K562 (cell line): Measurements from ENCODE around the gene GLG1. TPM values are rescaled to one million over a fixed set of nuclear protein-coding genes. Genes with fewer than 3 reads are reported as not detected.
"Not testable (repeated sequence)": the region's sequence is repeated elsewhere in the genome, so short reads cannot be mapped to it uniquely, and the experiment has no call there.

Experiments
- ATAC-seq: fragments of 200-7000 bp; cut with Tn5 transposase; 3 replicates; pipeline ENCODE4 v1.9.1; 2020; ENCODE audit warnings: moderate library complexity
- BruUV-seq: library from RNA; stranded (reverse); fragments of 400-500 nt; replicated peaks from 2 replicates; lab custom pipeline; 2021; lab: Mats Ljungman, UMichigan
- CTCF ChIA-PET: fragments of 300-600 bp; formaldehyde crosslinking; extraction: SDS; loops from one replicate; lab custom pipeline; 2021; ENCODE audit warnings: low intra/inter-chr PET ratio; lab: Yijun Ruan, JAX
- POLR2A ChIA-PET: fragments of 300-600, 350-650 bp; sonication (Branson Sonifier 250); formaldehyde crosslinking; extraction: SDS; loops from one replicate; lab custom pipeline; 2021; ENCODE audit warnings: antibody characterized with exemption, inconsistent platforms; lab: Yijun Ruan, JAX
- DNase-seq, 4 experiments: peaks; one replicate each; pipeline versions ENCODE4 v3.0.0 to v3.0.0-alpha.2; 2011 to 2018; ENCODE audit warnings: low spot score in 3 of 4, mixed read lengths in 3 of 4; ENCODE audit errors: extremely low read depth in 1 of 4
- FAIRE-seq: peaks from 2 replicates; lab custom pipeline; 2011; peaks lifted over from hg19 to GRCh38; lab: Jason Lieb, UNC
- H2AFZ ChIP-seq: 2 replicates; pipeline ENCODE4 v1.6.0; 2011; ENCODE audit warnings: low read depth, low read length, control low read depth, inconsistent platforms
- H3K27ac ChIP-seq: fragments of 200-600 bp; 3 replicates; pipeline ENCODE4 v1.8.0; 2011; ENCODE audit warnings: low read depth, mild to moderate bottlenecking, control low read depth, inconsistent platforms, low read length, moderate library complexity, mixed read lengths; ENCODE audit errors: extremely low read depth
- H3K27me3 ChIP-seq, 2 experiments: fragments of 300-600 bp in 1 of 2; 2 replicates in 1 of 2; 3 replicates in 1 of 2; pipeline versions ENCODE4 v1.6.0 to v1.8.0; 2011; ENCODE audit warnings: inconsistent platforms in 2 of 2, low read length in 2 of 2, mild to moderate bottlenecking in 1 of 2, mixed read lengths in 1 of 2, moderate library complexity in 1 of 2; ENCODE audit not compliant: control insufficient read depth in 2 of 2, insufficient read depth in 2 of 2
- H3K36me3 ChIP-seq: fragments of 300-600 bp; 3 replicates; pipeline ENCODE4 v1.8.0; 2011; ENCODE audit warnings: mild to moderate bottlenecking, low read length, inconsistent platforms; ENCODE audit not compliant: control insufficient read depth, insufficient read depth
- H3K4me1 ChIP-seq, 2 experiments: fragments of 200-600 bp in 1 of 2; replicated peaks in 1 of 2; 2 replicates in 1 of 2; 3 replicates in 1 of 2; pipeline versions ENCODE4 v1.5.1 to v1.8.0; 2011; ENCODE audit warnings: inconsistent platforms in 2 of 2, low read length in 2 of 2, mild to moderate bottlenecking in 1 of 2, mixed read lengths in 1 of 2, moderate library complexity in 1 of 2; ENCODE audit not compliant: control insufficient read depth in 2 of 2, insufficient read depth in 2 of 2
- H3K4me2 ChIP-seq: 2 replicates; pipeline ENCODE4 v1.6.1; 2011; ENCODE audit warnings: low read length, control low read depth, inconsistent platforms, mixed read lengths; ENCODE audit not compliant: insufficient read depth
- H3K4me3 ChIP-seq: fragments of 200-600 bp; sonication (generic), shearing (Covaris generic); 2 replicates; pipeline ENCODE4 v1.5.1; 2016; ENCODE audit warnings: control low read depth, inconsistent platforms
- H3K79me2 ChIP-seq: fragments of 200-600 bp; 3 replicates; pipeline ENCODE4 v1.8.0; 2011; ENCODE audit warnings: low read length, inconsistent platforms; ENCODE audit not compliant: control insufficient read depth, insufficient read depth
- H3K9ac ChIP-seq, 2 experiments: 2 replicates each; pipeline versions ENCODE4 v1.6.0 to v1.6.1; 2011; ENCODE audit warnings: low read depth in 2 of 2, low read length in 2 of 2, control low read depth in 1 of 2, inconsistent platforms in 1 of 2, mild to moderate bottlenecking in 1 of 2, mixed read lengths in 1 of 2; ENCODE audit not compliant: insufficient read depth in 1 of 2
- H3K9me1 ChIP-seq: one replicate; pipeline ENCODE4 v1.6.0; 2011; ENCODE audit warnings: inconsistent platforms, mild to moderate bottlenecking, low read length, moderate library complexity; ENCODE audit not compliant: control insufficient read depth, insufficient read depth
- H3K9me3 ChIP-seq: replicated peaks from 2 replicates; pipeline ENCODE4 v1.5.1; 2011; ENCODE audit warnings: low read depth, low read length, inconsistent platforms; ENCODE audit not compliant: control insufficient read depth, insufficient read depth
- H4K20me1 ChIP-seq: replicated peaks from 2 replicates; pipeline ENCODE4 v1.6.1; 2011; ENCODE audit warnings: low read length, inconsistent platforms, mixed read lengths; ENCODE audit not compliant: control insufficient read depth, insufficient read depth
- ATF7 ChIP-seq: fragments of 450-650 bp; IDR thresholded peaks from 2 replicates; pipeline ENCODE4 v1.7.1; 2014; ENCODE audit warnings: mild to moderate bottlenecking, moderate library complexity
- COPS2 ChIP-seq: fragments of 450-650 bp; conservative IDR thresholded peaks from 2 replicates; pipeline ENCODE4 v1.6.1; 2016; ENCODE audit warnings: mild to moderate bottlenecking, moderate library complexity
- GATA2 ChIP-seq: sonication (generic); formaldehyde crosslinking; IDR thresholded peaks from 2 replicates; pipeline ENCODE4 v1.4.0; 2020; ENCODE audit warnings: mild to moderate bottlenecking, missing genetic modification reagents
- GATAD2A ChIP-seq: fragments of 450-650 bp; IDR thresholded peaks from 2 replicates; pipeline ENCODE4 v1.6.1; 2017
- HMG20B ChIP-seq: fragments of 250-450 bp; sonication (Bioruptor Pico); IDR thresholded peaks from 2 replicates; pipeline ENCODE4 v1.5.0; 2021; ENCODE audit warnings: mild to moderate bottlenecking
- ILK ChIP-seq: fragments of 450-650 bp; IDR thresholded peaks from 2 replicates; pipeline ENCODE4 v1.6.1; 2016; ENCODE audit warnings: missing genetic modification characterization, low read depth, mild to moderate bottlenecking, missing compliant biosample characterization, moderate library complexity, borderline replicate concordance
- LEF1 ChIP-seq: fragments of 450-650 bp; IDR thresholded peaks from 2 replicates; pipeline ENCODE4 v1.6.1; 2016; ENCODE audit warnings: mild to moderate bottlenecking
- MYNN ChIP-seq, 2 experiments: sonication (generic); formaldehyde crosslinking in 1 of 2; IDR thresholded peaks; 2 replicates each; pipeline versions ENCODE4 v1.5.0 to v1.6.1; 2016 to 2020; ENCODE audit warnings: antibody characterized with exemption in 1 of 2, missing genetic modification reagents in 1 of 2
- NR2F6 ChIP-seq: fragments of 450-650 bp; formaldehyde crosslinking; IDR thresholded peaks from 2 replicates; pipeline ENCODE4 v1.4.0; 2020; ENCODE audit warnings: mild to moderate bottlenecking
- PURB ChIP-seq: sonication (generic); formaldehyde crosslinking; IDR thresholded peaks from 2 replicates; pipeline ENCODE4 v1.9.0; 2021; ENCODE audit warnings: low read depth, mild to moderate bottlenecking, missing genetic modification reagents
- RBM15 ChIP-seq: fragments of 200-400 bp; formaldehyde crosslinking; IDR thresholded peaks from 2 replicates; pipeline ENCODE4 v1.6.1; 2018; ENCODE audit warnings: mild to moderate bottlenecking, low read length, moderate library complexity; ENCODE audit not compliant: insufficient read depth
- ZNF274 ChIP-seq: IDR thresholded peaks from 2 replicates; pipeline ENCODE4 v1.6.1; 2011; ENCODE audit warnings: low read depth, mild to moderate bottlenecking, low read length, moderate library complexity, borderline replicate concordance
- WGBS: fragments of 100-300 bp; shearing (Covaris generic); methylation state at CpG from one replicate; pipeline ENCODE4 v1.1.6; 2016; ENCODE audit warnings: low coverage, mixed read lengths; ENCODE audit not compliant: insufficient coverage; ENCODE audit errors: missing lambda C conversion rate; 5-methylcytosine and 5-hydroxymethylcytosine counted together
- in situ Hi-C: fragments of 300-500 bp; cut with MboI; formaldehyde crosslinking; loops from 4 replicates; pipeline ENCODE4 v1.15.0; 2018; ENCODE audit warnings: inconsistent platforms, mixed read lengths
- intact Hi-C: fragments of 100-400 bp; cut with micrococcal nuclease; formaldehyde crosslinking; loops from 2 replicates; pipeline ENCODE4 v1.14.2; 2022
- polyA plus RNA-seq, 8 experiments: library from polyadenylated mRNA; depleted of rRNA in 4 of 8; stranded (reverse) in 5 of 8; unstranded in 3 of 8; fragments of >200 nt; fragmentation: Nextera tagmentation in 2 of 8; fragmentation: Illumina TruSeq in 1 of 8; extraction: Ambion mirVana in 2 of 8; extraction: Trizol in 1 of 8; gene quantifications; 2 replicates each; pipeline versions ENCODE4 v1.2.1 to v1.2.3, GENCODE V29; 2011 to 2014; ENCODE audit warnings: inconsistent platforms in 1 of 8, missing spikeins in 1 of 8
- total RNA-seq, 7 experiments: library from RNA; depleted of rRNA in 6 of 7; stranded (reverse); fragments of >200 nt in 6 of 7; fragmentation: Illumina TruSeq in 2 of 7; extraction: Trizol in 2 of 7; gene quantifications; 2 replicates each; pipeline versions ENCODE4 v1.2.1 to v1.2.3, GENCODE V29; 2011 to 2021; ENCODE audit warnings: low replicate concordance in 1 of 7
- TF ChIP-seq, protein P1 (sequence below), 2 experiments: fragments of 450-650 bp in 1 of 2; sonication (generic) in 1 of 2; formaldehyde crosslinking in 1 of 2; IDR thresholded peaks in 1 of 2; conservative IDR thresholded peaks in 1 of 2; 2 replicates each; pipeline versions ENCODE4 v1.6.1 to v1.8.1; 2016 to 2023; ENCODE audit warnings: mild to moderate bottlenecking in 2 of 2, moderate library complexity in 2 of 2, inconsistent platforms in 1 of 2, missing genetic modification reagents in 1 of 2
- TF ChIP-seq, protein P2 (sequence below): sonication (generic); formaldehyde crosslinking; IDR thresholded peaks from 2 replicates; pipeline ENCODE4 v1.8.1; 2023; ENCODE audit warnings: mild to moderate bottlenecking, missing genetic modification reagents

Gene GLG1
- total and polyA plus RNA-seq, 9 of the 15 experiments (the other 6 are each of a cell fraction or from before 2014, with no cell fraction given): 6.2 to 36.0 (median 23.6) TPM

DNA sequence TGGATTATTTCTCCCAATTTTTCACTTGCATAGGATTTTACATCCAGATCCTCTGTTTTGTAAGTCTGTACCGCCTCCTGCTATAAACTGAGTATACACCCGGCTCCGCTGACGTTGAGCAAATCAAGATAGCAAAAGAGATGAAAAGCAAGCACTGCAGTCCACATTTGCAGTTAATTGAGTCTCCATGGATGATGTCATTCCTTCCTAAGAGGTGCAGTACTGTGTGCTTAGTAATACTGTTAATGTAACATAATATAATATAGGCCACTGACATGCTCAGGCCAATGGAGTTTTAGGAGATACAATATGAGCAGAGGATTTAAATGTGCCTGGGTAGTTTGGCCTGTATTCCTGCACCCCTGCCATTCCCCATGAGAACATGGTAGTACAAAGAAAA lies 72.3 kb downstream of the GLG1 start:
- BruUV-seq, DNase-seq, FAIRE-seq, H3K9me3 ChIP-seq, H3K9ac ChIP-seq, H3K36me3 ChIP-seq, H2AFZ ChIP-seq, H3K79me2 ChIP-seq, H4K20me1 ChIP-seq, POLR2A ChIA-PET, intact Hi-C loops, H3K9me1 ChIP-seq, ATAC-seq, CTCF ChIA-PET, H3K4me3 ChIP-seq, H3K4me1 ChIP-seq, H3K27ac ChIP-seq, in situ Hi-C loops, H3K4me2 ChIP-seq, H3K27me3 ChIP-seq: not testable (repeated sequence)
- no CpG with 5 or more reads among the region's 4 CpGs for WGBS
- TF ChIP-seq ATF7: peak; percentile 63
- TF ChIP-seq, protein P1, sequence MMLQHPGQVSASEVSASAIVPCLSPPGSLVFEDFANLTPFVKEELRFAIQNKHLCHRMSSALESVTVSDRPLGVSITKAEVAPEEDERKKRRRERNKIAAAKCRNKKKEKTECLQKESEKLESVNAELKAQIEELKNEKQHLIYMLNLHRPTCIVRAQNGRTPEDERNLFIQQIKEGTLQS (IDR thresholded peaks at IDR 0.05): peak; percentile 54
- TF ChIP-seq, protein P1 (CRISPR knock-in tag; conservative IDR thresholded peaks at IDR 0.05): not testable (repeated sequence)

DNA sequence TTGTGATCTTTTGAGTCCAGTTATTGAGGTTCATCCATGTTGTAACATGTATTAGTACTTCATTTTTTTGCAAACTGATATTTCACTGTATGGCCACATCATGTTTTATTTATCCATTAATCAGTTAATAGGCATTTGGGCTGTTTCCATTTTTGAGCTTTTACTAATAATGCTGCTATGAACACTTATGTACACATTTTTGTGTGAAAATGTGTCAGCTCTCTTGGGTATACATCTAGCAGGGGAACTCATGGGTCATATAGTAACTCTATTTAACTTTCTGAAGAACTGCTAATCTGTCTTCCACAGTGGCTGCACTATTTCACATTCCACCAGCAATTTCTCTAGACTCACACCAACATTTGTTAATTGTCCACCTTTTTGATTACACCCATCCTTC lies 82.0 kb downstream of the GLG1 start:
- Histone ChIP-seq H3K9me3 (no peaks in the 10 kb centered on the region), H3K9me1 (no peaks in the 10 kb centered on the region), H3K9ac (no peak overlapping the region), H3K27ac (no peak overlapping the region), H3K4me3 (no peak overlapping the region), H3K4me2 (no peak overlapping the region), H4K20me1 (no peaks in the 10 kb centered on the region), H3K36me3 (0 out of 3 replicates have a peak, but pooled peaks cover 3% of the 10 kb centered on the region), H3K79me2 (no peaks in the 10 kb centered on the region), H2AFZ (no peak overlapping the region), H3K4me1 (no peaks in the 10 kb centered on the region), H3K27me3 (no peaks in the 10 kb centered on the region)
- ChIA-PET POLR2A (no interaction called here), CTCF (no interaction called here)
- ATAC-seq (no peak), FAIRE-seq (no peak), DNase-seq (no peak)
- BruUV-seq: no TSS peak
- intact Hi-C loops (no loop called here), in situ Hi-C loops (no loop called here)
- no peak for TF ChIP-seq ZNF274
- no peak for TF ChIP-seq RBM15
- TF ChIP-seq, protein P2, sequence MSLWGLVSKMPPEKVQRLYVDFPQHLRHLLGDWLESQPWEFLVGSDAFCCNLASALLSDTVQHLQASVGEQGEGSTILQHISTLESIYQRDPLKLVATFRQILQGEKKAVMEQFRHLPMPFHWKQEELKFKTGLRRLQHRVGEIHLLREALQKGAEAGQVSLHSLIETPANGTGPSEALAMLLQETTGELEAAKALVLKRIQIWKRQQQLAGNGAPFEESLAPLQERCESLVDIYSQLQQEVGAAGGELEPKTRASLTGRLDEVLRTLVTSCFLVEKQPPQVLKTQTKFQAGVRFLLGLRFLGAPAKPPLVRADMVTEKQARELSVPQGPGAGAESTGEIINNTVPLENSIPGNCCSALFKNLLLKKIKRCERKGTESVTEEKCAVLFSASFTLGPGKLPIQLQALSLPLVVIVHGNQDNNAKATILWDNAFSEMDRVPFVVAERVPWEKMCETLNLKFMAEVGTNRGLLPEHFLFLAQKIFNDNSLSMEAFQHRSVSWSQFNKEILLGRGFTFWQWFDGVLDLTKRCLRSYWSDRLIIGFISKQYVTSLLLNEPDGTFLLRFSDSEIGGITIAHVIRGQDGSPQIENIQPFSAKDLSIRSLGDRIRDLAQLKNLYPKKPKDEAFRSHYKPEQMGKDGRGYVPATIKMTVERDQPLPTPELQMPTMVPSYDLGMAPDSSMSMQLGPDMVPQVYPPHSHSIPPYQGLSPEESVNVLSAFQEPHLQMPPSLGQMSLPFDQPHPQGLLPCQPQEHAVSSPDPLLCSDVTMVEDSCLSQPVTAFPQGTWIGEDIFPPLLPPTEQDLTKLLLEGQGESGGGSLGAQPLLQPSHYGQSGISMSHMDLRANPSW (CRISPR knock-in tag): no peak
- TF ChIP-seq NR2F6 (CRISPR knock-in tag): no peak
- no peak for TF ChIP-seq LEF1
- no peak for TF ChIP-seq ILK
- TF ChIP-seq GATA2 (CRISPR knock-in tag): no peak
- no peak for TF ChIP-seq PURB (CRISPR knock-in tag)
- TF ChIP-seq MYNN (IDR thresholded peaks at IDR 0.05): no peak
- no peak for TF ChIP-seq MYNN (CRISPR knock-in tag; IDR thresholded peaks at IDR 0.05)
- TF ChIP-seq HMG20B (CRISPR knock-in tag): no peak
- no peak for TF ChIP-seq GATAD2A
- TF ChIP-seq COPS2: no peak
